Activated CD4-positive, alpha-beta T cell treated with anti-CD3 and anti-CD28 coated beads, Interleukin-2, amount 50 U/mL, for 16 hours (primary cell): ENCODE measurements around the gene PRKCH.
"Not testable (repeated sequence)": the region's sequence is repeated elsewhere in the genome, so short reads cannot be mapped to it uniquely, and the experiment has no call there.

Source experiments
- DNase-seq: peaks from one replicate; pipeline ENCODE4 v3.0.0-alpha.2; 2020

Gene PRKCH

DNA sequence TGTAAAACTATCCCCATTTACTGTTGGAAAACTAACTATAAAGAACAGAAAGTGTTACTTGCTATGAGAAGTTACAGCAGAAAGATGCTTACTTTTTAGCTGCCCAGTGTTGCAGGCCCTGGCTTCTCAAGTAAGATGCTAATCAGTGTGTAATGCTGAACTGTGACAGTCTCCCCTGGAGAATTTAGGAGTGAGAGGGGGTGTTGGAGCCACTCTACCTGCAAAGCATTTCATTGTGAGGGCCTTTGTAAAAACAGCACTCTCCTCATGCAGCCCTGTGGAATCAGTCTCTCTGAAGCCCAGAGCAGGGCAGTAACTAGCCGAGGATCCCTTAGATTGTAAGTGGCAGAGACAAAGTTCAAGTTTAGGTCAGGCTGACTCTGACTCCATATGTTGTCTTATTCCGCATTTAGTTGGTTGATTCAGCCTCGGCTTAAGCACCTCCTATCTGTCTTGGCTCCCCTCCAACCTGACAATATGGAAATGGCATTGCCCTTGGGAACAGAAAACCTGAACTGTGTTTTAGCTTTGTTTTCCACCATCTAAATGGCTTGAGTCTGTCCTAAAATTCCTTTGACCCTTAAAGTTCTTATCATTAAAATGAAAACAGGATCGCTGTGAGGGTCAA lies 141.3 kb downstream of the PRKCH start:
- DNase-seq: no peak

DNA sequence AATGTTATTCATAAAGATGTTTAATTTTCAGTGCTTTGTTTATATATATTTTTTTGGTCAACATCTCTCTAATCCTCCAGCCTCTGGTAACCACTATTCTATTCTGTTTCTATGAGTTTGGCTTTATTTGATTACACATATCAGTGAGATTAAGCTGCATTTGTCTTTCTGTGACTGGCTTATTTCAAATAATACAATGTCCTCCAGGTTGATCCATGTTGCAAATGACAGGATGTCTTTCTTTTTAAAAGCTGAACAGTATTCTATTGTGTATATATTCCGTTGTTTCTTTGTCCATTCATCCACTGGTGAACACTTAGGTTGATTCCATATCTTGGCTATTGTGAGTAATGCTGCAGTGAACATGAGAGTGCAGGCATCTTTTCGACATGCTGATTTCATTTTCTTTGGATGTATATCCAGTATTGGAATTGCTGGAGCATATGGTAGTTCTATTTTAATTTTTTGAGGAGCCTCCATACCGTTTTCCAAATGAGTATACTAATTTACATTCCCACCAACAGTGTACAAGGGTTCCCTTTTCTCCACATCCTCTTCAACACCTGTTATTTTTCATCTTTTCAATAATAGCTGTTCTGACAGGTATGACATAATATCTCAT lies 142.4 kb downstream of the PRKCH start:
- DNase-seq: no peak

DNA sequence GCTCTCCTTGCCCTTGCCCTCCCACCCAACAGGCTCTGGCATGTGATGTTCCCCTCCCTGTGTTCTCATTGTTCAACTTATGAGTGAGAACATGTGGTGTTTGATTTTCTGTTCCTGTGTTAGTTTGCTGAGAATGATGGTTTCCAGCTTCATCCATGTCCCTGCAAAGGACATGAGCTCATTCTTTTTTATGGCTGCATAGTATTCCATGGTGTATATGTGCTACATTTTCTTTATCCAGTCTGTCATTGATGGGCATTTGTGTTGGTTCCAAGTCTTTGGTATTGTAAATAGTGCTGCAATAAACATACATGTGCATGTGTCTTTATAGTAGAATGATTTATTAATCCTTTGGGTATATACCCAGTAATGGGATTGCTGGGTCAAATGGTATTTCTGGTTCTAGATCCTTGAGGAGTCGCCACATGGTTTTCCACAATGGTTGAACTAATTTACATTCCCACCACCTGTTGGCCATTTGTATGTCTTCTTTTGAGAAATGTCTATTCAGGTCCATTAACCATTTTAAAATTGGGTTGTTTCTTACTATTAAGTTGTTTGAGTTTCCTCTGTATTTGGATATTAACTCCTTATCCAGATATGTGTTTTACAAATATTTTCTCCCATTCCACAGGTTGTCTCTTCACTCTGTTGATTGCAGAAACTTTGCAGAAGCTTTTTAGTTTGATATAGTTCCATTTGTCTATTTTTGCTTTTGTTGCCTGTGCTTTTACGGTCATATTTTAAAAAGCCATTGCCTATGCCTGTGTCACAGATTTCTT lies 143.4 kb downstream of the PRKCH start:
- not testable (repeated sequence) for DNase-seq

DNA sequence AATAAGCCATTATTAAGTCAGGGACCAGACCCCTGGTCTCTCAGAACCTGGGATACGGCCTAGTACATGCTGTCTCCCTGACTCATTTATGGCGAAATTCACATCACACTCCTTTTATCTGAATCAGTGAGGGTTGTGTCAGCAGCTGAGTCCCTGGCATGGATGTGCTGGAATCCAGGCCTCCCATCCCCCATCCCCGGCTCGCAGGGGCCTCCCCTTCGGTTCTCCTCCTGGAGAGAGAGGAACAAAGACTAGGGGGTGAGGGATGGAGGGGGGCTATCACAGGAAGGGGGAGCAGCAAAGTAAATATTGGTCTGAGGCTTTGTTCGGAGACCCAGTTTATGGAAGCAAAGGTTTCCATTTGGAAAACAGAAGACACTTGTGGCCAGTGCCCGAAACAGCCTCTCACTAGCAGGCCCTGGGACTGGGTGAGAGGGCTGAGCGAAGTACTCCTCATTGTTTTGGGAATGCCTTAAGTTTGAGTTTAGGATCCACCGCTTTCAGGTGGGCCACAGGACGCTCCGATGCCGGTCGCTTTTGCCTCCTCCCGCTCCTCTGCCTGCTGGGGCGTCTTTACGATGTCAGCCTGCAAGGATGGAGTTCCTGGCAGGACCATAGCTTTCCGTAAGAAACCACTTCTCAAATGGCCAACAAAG lies 145.0 kb downstream of the PRKCH start:
- DNase-seq: no peak

GRCh38 chr14:61466905-61467280 lies 145.5 kb downstream of the PRKCH start:
- no peak for DNase-seq

DNA sequence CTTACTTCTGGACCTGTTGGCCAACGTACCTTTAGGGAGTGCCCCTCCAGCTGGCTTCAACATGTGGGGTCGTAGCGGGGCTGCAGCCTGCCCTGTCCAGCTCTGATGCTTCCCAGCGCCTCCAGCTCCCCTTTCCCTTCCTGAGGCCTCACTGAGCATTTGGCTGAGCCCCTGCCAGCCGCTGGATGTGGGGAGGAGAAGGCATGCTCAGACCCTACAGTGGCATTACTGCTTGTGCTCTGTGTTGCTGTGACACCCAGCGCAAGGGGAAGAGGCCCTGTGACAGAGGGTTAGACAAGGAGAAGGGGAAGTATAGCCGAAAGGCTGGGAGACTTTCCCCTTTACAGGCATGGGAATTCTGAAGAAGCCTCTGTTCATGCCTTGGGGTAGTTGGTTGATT lies 145.9 kb downstream of the PRKCH start:
- no peak for DNase-seq

GRCh38 chr14:61468063-61468825 lies 146.9 kb downstream of the PRKCH start:
- DNase-seq: no peak

GRCh38 chr14:61469781-61470180 lies 148.4 kb downstream of the PRKCH start:
- DNase-seq: no peak

- DNase-seq: no peak
Measured at GRCh38 chr14:61470261-61470960, 149.0 kb downstream of the PRKCH start.

GRCh38 chr14:61470961-61471293 lies 149.5 kb downstream of the PRKCH start:
- DNase-seq: no peak

DNA sequence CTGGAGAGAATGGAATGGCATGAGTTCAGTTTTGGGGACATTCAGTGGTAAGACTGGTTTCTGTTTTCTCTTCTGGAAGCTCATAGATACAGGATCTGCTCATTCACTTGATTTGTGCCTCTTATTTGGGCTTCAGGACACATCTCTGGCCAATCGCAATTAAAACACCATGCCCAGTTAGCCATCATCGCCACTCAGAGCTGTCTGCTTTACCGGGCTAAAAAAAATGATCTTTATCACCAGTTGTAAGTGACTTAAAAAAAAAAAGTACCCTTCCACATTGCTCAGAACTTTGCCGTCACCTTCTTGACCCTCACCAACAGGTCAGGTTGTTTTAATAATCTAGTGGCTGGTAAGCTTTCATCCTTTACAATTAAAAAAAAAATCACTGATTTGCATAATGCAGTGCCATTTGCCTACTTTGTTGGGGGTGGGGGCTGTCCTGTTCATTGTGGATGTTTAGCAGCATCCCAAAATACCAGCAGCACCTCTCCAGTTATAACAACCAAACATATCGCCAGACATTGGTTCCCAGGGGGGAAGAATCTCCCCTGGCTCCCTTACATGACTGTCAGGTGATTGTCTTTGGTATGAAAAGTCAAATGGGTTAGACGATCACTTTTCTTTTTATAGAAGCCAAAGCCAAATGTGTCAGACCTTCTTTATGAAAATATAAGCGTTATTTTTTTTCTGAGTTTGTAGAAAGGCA lies 150.1 kb downstream of the PRKCH start:
- DNase-seq: no peak

DNA sequence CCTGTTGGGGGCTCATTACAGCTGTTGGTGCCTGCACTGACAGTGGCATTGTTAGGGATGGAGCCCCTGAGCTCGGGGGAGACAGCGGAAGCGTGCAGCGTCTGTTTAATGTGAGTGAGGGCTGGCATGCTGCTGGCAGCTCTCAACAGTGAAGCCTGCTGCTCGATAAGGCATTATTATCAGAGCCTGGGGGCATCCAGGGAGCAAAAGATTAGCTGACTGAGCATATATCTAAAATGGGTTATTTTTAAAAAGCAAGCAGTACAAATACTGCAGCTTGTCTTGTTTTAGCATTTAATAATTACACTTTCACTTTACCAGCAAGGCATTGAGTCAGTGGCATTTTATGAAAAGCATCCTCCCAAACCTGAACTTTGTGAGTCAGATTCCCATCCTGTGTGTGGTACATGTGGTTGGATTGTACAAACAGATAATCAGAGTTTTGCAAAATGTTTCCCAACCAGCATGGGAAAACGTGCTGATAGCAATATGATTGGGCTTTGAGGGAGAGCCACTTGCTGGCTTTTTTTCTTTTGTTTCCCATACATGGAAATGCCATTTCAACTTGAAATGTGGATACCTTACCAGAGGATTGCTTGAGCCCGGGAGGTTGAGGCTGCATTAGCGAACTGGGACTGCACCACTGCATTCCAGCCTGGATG lies 150.8 kb downstream of the PRKCH start:
- DNase-seq: peak; percentile 90

GRCh38 chr14:61472801-61473376 lies 151.5 kb downstream of the PRKCH start:
- DNase-seq: peak; percentile 93

DNA sequence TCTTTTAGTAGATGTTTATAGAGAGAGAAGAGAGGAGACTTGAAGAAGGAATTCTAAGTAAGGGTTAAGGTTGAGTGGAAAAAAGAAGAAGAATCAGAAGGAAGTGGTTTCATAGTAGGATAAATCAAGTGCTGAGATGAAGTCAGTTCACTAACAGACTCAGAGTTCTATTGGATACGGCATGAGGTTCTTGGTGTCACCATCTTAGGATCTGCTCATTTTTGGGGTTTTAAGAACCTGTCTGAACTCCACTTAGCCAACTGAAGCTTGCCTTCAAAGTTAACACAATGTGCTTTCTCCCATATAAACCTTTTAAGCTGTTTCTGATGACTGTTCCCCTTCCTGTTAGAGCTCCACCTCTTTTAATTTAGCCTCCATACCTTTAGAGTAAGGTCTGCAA lies 152.6 kb downstream of the PRKCH start:
- no peak for DNase-seq

DNA sequence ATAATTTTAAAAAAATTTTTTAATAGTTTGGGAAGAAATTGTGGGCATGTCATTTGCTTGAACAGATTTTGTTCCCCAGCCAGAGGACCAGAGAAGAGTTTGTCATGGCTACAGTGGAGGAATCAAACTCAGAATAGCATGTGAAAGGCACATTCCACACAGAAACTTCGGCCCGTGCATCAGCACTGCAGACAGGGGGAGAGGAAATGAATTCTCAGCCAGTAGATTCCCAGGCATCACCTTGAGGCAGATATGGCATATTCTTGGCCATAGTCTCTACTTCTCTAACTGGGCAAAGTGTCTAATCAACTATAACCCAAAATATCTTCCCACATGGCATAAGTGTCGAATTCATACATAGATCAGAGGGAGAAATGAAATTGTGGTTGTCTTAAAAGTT lies 153.3 kb downstream of the PRKCH start:
- DNase-seq: no peak

GRCh38 chr14:61475316-61475715 lies 153.9 kb downstream of the PRKCH start:
- DNase-seq: peak; percentile 81

DNA sequence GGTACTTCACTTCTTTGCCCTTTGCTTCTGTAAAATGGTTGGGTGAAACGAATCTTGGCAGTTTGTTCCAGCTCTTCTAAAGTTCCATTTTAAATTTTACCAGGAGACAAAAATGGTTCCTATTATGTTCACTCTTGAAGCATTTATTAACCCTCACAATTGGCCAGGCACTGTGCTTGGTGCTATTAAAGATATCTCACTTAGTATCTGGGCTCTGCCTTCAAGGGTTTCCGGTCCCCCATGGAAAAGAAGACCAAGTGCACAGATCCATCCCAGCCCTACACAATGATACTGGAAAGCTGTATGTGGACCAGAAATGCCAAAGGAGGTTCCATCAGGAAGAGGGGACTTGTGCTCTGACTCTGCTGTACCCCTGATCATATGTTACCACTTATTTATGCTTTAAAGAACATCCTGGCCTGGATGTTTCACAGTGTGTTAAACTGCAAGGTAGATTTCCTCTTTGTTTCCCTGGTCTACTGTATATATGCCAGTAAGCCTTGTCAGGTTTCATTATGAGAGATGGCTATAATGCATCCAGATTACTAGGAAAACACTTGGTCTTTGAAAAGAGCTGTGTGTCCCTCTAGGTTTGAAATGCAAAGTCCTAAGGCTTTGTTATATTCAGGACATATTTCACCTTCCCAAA lies 154.8 kb downstream of the PRKCH start:
- DNase-seq: peak; percentile 54

- DNase-seq: peak; percentile 85
Measured at GRCh38 chr14:61476754-61477410, 155.5 kb downstream of the PRKCH start.

DNA sequence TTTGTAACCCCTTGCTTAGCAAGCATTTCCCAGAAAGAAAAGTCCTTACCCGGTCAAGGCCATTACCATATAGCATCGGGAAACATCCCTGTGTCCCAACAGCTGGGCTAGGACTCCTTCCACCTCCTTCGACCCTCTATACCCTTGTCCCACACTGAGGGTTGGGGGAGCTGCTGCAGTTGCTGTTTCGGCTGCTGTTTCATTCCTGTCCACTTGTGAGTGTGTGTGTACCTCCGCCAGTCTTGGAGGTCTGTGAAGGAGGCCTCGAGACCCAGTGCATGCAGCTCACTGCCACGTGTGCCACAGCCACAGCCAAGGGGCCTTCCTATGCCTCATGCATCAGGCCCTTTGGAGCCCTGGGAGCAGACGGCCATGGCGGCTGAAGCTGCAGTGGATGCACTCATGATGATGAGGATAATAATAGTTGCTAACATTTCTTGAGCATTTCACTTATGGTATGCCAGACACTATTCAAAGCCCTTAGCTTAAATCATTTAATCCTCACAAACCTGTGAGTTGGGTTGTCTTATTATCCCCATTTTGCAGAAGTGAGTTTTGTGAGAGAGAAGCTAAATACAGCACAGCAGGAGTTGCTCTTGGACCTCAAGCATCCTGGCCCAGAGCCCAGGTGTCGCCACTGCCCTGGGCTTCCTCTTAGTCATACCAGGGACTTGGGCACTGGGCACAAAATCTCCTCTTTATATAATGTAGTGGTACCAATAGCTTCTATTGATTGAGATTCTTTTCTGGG lies 156.5 kb downstream of the PRKCH start:
- DNase-seq: peak; percentile 54
